ENCODE results near the gene EGFR.

EGFR gene

GRCh38 chr7:55018361-55019190 lies at the start of gene EGFR:
Gene EGFR (plus strand): TSS chr7:55019017. CDS start chr7:55019278, 261 bp downstream.
- in situ Hi-C loops (cut with HindIII; ENCODE audit: low sequenced_read_pairs) = no loop called here

DNA sequence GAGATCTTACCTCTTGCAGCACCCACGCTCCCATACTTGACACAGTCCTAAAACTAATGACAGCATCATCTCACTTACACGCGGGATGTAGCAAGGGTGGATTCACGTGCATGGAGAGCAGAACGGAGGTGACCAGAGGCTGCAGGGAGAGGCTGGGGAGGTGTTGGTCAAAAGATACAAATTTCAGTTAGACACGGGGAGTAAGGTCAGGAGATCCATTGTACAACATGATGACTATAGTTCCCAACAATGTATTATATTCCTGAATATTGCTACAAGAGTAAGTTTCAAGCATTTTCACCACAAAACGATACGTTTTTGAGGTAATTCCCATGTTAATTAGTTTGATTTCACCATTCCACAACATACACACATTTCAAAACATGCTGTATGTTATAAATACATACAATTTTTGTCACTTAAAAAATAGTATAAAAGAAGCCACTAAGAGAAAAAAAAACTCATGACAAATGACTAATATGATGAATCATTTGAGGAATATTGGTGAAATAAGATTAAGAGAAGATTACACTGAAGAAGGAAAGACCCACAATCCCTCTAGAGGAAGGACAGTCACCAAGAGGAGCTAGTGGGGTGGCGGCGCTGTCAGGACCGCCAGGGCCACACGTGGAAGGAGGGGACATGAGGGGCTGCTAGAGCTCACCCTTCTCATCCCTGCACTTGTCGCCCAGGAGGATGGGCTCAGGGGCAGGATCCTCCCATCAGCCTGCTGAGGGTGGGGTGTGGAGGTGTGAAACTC lies 49.4 kb upstream of the EGFR start:
- in situ Hi-C loops (cut with HindIII; ENCODE audit: low sequenced_read_pairs) = no loop called here

GRCh38 chr7:54972733-54973294 lies 46.0 kb upstream of the EGFR start:
- in situ Hi-C loops (cut with HindIII; ENCODE audit: low sequenced_read_pairs) = no loop called here

DNA sequence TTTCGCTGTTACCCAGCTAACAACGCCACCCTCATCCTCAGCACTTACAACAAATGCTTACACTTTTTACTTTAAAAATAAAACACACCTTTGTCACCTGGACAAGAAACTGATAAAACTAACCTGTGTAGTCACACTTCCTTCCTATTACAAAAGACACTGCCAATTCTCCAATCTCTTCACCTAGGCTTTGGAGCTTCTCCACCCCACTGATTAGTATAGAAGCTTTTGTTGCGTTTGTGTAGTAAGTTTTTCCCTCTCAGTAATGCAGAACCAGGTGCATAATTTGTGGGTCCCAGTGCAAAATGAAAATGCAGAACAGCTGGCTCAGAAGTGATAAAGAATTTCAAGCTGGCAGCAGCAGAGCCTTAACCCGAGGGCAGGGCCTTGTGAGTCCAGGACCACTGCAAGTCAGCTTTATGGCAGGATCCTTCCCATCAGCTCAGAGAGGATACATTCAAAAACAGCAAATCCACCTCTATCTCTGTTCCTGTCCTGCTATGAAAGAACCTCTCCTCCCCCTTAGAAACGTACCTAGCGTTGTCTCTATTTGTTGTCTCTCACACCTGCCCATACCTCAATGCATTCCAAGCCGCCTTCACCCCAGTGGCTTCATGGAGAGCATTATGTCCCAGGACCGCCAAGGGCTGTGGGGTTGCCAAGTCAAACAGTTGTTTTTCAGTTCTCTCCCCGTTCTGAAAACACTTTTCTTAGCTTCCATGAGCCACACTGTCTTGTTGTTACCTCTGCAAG lies 40.3 kb upstream of the EGFR start:
- in situ Hi-C loops (cut with HindIII; ENCODE audit: low sequenced_read_pairs) = no loop called here

GRCh38 chr7:54980521-54980920 lies 38.3 kb upstream of the EGFR start:
- in situ Hi-C loops (cut with HindIII; ENCODE audit: low sequenced_read_pairs) = no loop called here

DNA sequence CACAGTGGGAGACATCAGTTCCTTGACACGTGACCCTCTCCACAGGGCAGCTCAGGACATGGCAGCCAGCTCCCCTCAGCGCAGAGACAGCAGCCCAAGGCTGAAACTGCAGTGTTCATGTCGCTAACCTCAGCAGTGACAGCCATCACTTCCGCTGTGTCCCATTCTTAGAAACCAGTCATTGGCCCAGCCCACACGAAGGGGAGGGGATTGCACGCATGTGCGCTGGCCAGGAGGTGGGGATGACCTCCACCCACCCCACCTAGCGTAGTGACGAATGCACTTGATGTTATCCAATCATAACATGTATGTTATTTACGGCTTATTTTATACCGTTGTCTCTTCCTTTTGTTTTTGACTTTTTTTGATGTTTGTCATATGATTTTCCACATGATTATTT lies 36.9 kb upstream of the EGFR start:
- in situ Hi-C loops (cut with HindIII; ENCODE audit: low sequenced_read_pairs) = no loop called here

GRCh38 chr7:54985426-54986330 lies 33.1 kb upstream of the EGFR start:
- in situ Hi-C loops (cut with HindIII; ENCODE audit: low sequenced_read_pairs) = no loop called here

DNA sequence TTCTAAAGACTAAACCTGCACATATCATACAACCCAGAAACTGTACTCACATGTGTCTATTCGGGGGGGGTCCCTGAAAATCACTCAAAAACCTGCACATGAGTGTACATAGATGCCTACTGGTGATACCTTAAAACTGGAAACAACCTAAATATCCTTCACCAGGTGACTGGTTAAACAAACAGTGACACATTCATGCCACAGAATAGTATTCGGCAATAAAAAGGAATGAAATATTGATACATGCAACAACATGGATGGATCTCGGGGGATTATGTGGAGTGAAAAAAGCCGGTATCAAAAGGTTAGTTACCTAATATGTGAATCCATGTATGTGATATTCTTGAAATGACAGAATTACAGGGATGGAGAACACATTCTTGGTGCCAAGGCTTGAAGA lies 32.1 kb upstream of the EGFR start:
- in situ Hi-C loops (cut with HindIII; ENCODE audit: low sequenced_read_pairs) = no loop called here

DNA sequence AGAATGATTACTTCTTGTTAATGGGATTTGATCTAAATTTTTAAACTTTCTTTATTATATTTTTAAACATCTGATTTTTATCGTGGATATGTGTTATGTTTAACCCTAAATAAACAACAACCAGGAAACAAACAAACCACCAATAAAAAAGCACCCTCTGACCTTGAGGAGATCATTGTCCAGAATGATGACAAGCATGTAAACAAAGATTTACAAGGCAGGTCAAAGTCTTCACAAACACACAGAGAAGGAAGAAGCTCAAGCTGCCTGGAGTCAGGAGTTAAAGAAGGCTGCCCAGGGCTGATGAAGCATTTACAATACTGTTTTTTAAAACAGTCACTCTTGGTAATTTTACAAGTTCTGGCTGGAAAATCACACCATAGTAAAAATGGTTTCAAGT lies 31.0 kb upstream of the EGFR start:
- in situ Hi-C loops (cut with HindIII; ENCODE audit: low sequenced_read_pairs) = no loop called here

GRCh38 chr7:54988516-54988915 lies 30.3 kb upstream of the EGFR start:
- in situ Hi-C loops (cut with HindIII; ENCODE audit: low sequenced_read_pairs) = no loop called here

DNA sequence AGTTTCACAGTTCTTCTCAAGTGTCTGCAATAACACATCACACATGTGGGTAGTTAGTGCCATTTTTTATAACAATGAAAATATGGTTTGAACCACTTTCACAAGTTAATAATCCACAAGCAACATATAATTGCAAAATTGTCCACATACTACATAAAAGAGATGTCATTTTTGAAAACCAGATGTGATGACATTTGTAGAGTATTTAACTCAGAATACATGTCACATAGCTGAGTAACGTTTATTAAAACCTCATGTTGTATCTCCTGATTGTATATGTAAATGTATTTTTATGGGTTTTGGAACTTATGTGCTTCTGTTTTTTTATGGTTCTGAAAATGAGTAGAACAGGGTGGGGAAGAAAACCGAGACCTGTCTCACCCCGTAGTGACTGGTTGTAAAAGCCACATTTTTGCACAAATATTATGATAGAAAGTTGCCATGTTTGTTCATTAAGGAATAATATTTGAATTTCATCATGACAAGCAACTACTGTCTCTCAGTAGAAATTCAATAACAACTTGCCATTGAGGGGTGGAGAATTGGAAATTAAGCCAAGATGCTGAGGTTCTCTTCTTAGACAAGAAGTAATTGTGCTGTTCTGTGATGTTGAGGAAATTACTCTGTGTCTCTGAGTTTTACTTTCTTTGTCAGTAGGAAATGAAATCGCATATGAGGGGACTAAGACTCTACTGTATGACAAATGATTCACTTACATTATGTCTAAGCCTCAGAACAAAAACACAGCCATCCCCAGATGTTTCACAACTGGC lies 29.2 kb upstream of the EGFR start:
- in situ Hi-C loops (cut with HindIII; ENCODE audit: low sequenced_read_pairs) = no loop called here

DNA sequence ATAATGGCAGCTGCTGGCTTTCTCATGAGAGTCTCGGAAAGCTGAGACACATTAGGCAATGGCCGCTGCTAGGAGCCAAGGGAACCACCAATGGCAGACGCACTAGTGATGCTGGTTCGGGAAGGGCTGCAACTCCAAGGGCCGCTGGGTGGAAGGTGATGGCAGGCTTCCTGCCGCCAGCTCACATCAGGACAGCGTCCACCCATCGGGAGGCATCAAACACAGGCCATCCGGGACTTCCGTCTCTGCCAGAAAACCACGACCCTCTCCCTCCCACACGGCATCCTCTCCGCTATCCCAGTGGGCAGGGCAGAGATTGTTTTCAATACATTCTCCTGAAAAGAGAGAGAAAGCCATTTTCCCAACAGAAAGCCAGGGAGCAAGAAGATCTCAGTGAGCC lies 27.5 kb upstream of the EGFR start:
- in situ Hi-C loops (cut with HindIII; ENCODE audit: low sequenced_read_pairs) = no loop called here

DNA sequence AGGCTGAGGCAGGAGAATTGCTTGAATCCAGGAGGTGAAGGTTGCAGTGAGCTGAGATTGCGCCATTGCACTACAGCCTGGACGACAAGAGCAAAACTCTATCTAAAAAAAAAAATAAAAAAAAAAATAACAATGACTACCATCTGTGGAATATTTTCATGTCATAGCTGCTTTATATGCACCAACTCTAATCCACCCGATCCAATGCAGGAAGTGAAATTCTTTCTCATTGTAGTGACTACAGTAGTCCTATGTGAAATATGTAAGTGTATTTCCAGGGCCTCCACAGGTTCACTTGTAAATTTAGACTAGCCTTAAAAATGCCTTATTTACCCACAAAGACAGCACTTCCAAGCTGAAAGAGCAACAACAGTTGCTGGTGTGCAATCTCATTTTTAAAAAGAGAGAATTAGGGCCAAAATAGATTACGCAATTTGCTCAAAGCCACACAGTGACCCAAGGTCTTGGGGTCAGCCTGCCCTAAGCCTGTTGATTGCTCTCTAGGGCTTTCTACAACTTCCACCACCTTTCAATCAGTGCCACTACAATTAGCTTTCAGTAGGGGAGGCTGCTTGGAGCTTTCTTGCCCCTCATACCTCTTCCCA lies 25.8 kb upstream of the EGFR start:
- in situ Hi-C loops (cut with HindIII; ENCODE audit: low sequenced_read_pairs) = no loop called here

DNA sequence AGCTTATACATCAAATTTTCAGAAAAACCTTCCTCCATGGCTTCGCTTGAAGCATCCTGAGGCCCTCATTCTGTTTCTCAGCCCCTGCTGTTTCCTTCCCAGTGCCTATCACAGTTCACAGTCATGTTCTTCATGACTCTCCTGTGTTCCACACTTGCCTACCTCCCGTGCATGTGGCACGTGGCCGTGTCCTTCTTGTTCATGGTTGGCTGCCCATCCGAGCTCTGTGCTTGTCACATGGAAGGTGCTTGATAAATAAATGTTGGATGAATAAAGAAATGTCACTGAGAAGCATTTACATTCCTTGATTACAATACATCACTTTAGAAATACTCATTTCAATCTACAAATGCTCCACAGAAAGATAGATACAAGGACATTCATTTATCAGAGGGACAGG lies 23.7 kb upstream of the EGFR start:
- in situ Hi-C loops (cut with HindIII; ENCODE audit: low sequenced_read_pairs) = no loop called here

DNA sequence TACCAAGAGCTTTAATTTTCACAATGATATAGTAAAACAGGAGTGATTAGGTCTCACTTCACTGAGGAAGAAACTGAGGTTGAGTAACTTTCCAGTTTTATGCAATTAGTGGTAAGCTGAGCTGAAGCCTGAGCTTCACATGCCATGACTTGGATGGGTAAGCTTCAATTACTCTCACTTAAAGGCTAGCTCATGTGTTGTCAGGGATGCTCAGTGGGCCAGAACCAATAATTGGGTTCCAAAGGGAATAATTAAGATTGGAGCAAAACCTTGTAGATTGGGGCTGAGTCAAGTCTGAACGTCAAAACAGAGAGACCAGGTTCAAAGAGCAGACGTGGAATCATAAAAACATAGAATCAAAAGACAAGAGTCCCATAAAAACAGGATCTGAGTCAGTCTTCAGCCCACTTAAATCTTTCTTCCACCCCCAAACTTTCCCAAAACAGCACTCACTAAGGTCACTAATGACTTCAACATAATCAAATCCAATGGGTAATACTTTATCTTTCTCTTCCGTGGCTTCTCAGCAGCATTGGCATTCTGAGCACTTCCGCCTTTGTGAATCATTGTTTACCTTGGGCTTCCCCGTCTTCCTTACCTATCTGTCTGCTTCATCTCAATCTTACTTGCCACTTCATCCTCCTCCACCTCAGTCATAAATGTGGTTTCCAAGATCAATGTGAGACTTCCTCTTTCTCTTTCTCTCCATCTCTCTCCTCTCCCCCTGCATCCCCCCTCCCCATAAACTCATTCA lies 23.0 kb upstream of the EGFR start:
- in situ Hi-C loops (cut with HindIII; ENCODE audit: low sequenced_read_pairs) = no loop called here

DNA sequence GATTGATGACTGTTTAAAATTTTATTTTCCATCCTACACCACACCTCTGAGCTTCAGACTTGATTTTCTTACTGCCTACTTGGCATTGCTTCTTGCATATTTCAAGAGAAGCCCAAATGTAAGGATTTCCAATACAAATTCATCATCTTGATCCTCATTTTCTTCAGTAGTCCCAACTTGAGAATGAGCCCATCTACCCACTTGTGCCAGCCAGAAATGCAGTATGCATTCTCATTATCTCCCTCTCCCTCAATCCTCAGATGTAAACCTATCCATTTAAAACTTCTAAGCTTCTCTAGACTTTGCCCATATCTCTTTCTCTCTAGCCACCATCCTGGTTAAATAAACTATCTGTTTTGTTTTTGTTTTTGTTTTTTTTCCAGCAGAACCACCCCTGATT lies 22.4 kb upstream of the EGFR start:
- in situ Hi-C loops (cut with HindIII; ENCODE audit: low sequenced_read_pairs) = no loop called here

DNA sequence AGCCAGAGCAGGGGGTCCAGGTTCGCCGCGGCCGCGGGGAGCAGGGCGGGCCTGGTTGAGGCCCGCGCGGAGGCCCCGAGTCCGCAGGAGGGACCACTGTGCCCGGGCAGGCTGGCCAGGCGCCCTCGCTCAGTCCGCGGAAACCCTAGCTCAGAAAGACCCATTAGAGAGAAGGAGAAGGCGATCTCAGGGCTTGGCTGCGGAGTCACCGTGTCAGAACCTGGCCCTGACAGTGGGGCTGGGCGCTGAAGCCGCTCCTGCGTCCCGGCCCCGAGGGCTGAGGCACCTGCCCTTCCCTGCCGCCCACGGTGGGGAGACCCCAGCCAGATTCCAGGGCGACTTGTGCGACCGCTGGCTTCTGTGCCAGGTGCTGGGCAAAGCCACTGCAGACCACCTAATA lies 14.2 kb upstream of the EGFR start:
- in situ Hi-C loops (cut with HindIII; ENCODE audit: low sequenced_read_pairs) = no loop called here

DNA sequence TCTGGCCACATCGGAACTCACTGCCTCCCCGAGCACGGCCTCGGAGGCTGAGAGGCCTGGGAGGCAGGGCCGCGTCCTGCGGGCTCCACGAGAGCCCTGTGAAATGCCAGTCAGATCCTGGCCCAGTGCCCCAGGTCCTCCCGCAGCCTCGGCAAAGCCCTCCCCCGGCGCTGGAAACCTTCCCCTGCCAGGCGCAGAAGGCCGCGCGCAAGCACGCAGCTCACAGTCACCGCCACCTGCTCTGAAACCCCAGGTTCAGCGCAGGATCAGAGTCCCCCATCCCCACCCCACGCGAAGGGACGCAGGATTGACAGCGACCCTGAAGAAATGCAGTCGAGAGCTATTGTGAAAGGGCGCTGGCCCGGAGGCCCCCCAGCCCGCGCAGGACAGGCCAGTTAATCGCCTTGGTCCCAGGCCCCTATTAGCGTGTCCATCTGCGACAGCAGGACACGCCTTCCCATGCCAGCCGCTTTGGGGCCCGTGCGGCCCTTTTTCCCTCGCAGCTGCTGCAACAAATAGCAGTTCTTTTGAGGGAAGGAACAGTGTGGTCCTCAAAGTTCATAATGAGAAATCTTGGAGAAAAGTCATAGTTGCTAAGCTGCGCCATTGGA lies 13.5 kb upstream of the EGFR start:
- in situ Hi-C loops (cut with HindIII; ENCODE audit: low sequenced_read_pairs) = no loop called here
